CD4-positive, CD25-positive, alpha-beta regulatory T cell (primary cell): ENCODE measurements around the gene CLDND2. TPM values are rescaled to one million over a fixed set of nuclear protein-coding genes. Genes with fewer than 3 reads are reported as not detected.
A peak's percentile ranks its signal among the peaks of the same experiment; 100 is the strongest.

Source experiments
- ATAC-seq, 2 donors: fragments of 150-1000 bp; cut with Tn5 transposase; one replicate each; pipeline ENCODE4 v1.10.0; 2021; ENCODE audit warnings: low read depth in 2 of 2, moderate number of reproducible peaks in 2 of 2, moderate library complexity in 1 of 2
- DNase-seq, 3 donors: peaks; one replicate each; pipeline versions ENCODE4 v3.0.0 to v3.0.0-alpha.2; 2012 to 2022; ENCODE audit warnings: mixed read lengths in 1 of 3
- H3K27ac ChIP-seq: one replicate; pipeline ENCODE4 v1.7.0; 2013; ENCODE audit warnings: mild to moderate bottlenecking, low read length; ENCODE audit not compliant: insufficient read depth, poor library complexity, severe bottlenecking
- H3K27me3 ChIP-seq: one replicate; pipeline ENCODE4 v1.7.0; 2013; ENCODE audit warnings: low read length; ENCODE audit not compliant: control insufficient read depth, insufficient read depth
- H3K36me3 ChIP-seq: one replicate; pipeline ENCODE4 v1.7.0; 2013; ENCODE audit warnings: mild to moderate bottlenecking, low read length, moderate library complexity; ENCODE audit not compliant: control insufficient read depth, insufficient read depth
- H3K4me1 ChIP-seq: 2 replicates; pipeline ENCODE4 v1.7.0; 2013; ENCODE audit warnings: mild to moderate bottlenecking, low read length; ENCODE audit not compliant: insufficient read depth, control insufficient read depth, poor library complexity, severe bottlenecking
- H3K4me3 ChIP-seq: one replicate; pipeline ENCODE4 v1.7.0; 2013; ENCODE audit warnings: low read depth, mild to moderate bottlenecking, low read length, moderate library complexity
- H3K9me3 ChIP-seq, 2 experiments: 1 replicate in 1 of 2; 2 replicates in 1 of 2; pipeline ENCODE4 v1.7.0; 2013; ENCODE audit warnings: low read length in 2 of 2, mild to moderate bottlenecking in 1 of 2, moderate library complexity in 1 of 2; ENCODE audit not compliant: control insufficient read depth in 2 of 2
- H3K27ac Mint-ChIP-seq, 3 donors: one replicate each; pipeline ENCODE4 v1.8.0; 2020 to 2022; ENCODE audit warnings: mild to moderate bottlenecking in 3 of 3, mixed read lengths in 3 of 3, moderate library complexity in 2 of 3
- H3K27me3 Mint-ChIP-seq: one replicate; pipeline ENCODE4 v1.8.0; 2022; ENCODE audit warnings: mild to moderate bottlenecking, mixed read lengths
- H3K36me3 Mint-ChIP-seq: one replicate; pipeline ENCODE4 v1.8.0; 2020; ENCODE audit warnings: mixed read lengths
- H3K4me1 Mint-ChIP-seq, 4 donors: one replicate each; pipeline ENCODE4 v1.8.0; 2020 to 2022; ENCODE audit warnings: mixed read lengths in 4 of 4, mild to moderate bottlenecking in 1 of 4
- H3K4me3 Mint-ChIP-seq, 4 donors: one replicate each; pipeline ENCODE4 v1.8.0; 2020 to 2022; ENCODE audit warnings: mild to moderate bottlenecking in 4 of 4, mixed read lengths in 4 of 4, moderate library complexity in 3 of 4
- H3K9me3 Mint-ChIP-seq, 7 donors: one replicate each; pipeline ENCODE4 v1.8.0; 2020 to 2022; ENCODE audit warnings: mixed read lengths in 7 of 7, mild to moderate bottlenecking in 3 of 7, moderate library complexity in 2 of 7
- polyA plus RNA-seq, 4 donors: library from polyadenylated mRNA; unstranded; fragments of 300-500 nt; fragmentation: Illumina TruSeq; gene quantifications; one replicate each; pipeline ENCODE4 v1.2.3, GENCODE V29; 2021
- total RNA-seq: library from RNA; stranded (reverse); gene quantifications from one replicate; pipeline ENCODE4 v1.2.3, GENCODE V29; 2022

Gene CLDND2
- total and polyA plus RNA-seq, 5 donors from 2014 or later, result 0.41 TPM; not detected in 4

GRCh38 chr19:51394050-51394836 lies 25.4 kb upstream of the CLDND2 start:
- peak overlapping the region; percentile 94 for H3K4me3 ChIP-seq
- no peaks in the 10 kb centered on the region for H3K36me3 Mint-ChIP-seq
- H3K27ac ChIP-seq, result peak overlapping the region; percentile 59
- no peaks in the 10 kb centered on the region for H3K9me3 ChIP-seq
- peak overlapping the region; percentile 80 to 91 (median 88) for H3K27ac Mint-ChIP-seq
- peaks cover 0 to 2% (median 0%) of the 10 kb centered on the region in 7 donors for H3K9me3 Mint-ChIP-seq
- H3K27me3 ChIP-seq, result no peaks in the 10 kb centered on the region
- H3K4me1 Mint-ChIP-seq, result peaks cover 10 to 30% (median 16%) of the 10 kb centered on the region in 4 donors
- peak overlapping the region; percentile 74 to 94 (median 88) for H3K4me3 Mint-ChIP-seq
- ATAC-seq, result peak; percentile 96 to 97
- DNase-seq, result peak; percentile 83 to 99 (median 91)
- peaks cover 7% of the 10 kb centered on the region for H3K4me1 ChIP-seq
- no peaks in the 10 kb centered on the region for H3K36me3 ChIP-seq
- no peaks in the 10 kb centered on the region for H3K27me3 Mint-ChIP-seq

GRCh38 chr19:51392701-51393100 lies 23.9 kb upstream of the CLDND2 start:
- no peaks in the 10 kb centered on the region for H3K27me3 ChIP-seq
- ATAC-seq (no peak), DNase-seq (no peak)
- H3K27ac ChIP-seq, result no peak overlapping the region
- Mint-ChIP-seq H3K27me3 (no peaks in the 10 kb centered on the region), H3K36me3 (no peaks in the 10 kb centered on the region), H3K4me1 (peaks cover 6 to 22% (median 14%) of the 10 kb centered on the region in 4 donors), H3K27ac (peak overlapping the region in 1 of 3 donors; percentile 25), H3K4me3 (peak overlapping the region in 1 of 4 donors; percentile 75), H3K9me3 (peaks cover 0 to 2% (median 0%) of the 10 kb centered on the region in 7 donors)
- H3K9me3 ChIP-seq, result no peaks in the 10 kb centered on the region
- H3K4me3 ChIP-seq, result no peak overlapping the region
- H3K4me1 ChIP-seq, result peaks cover 7% of the 10 kb centered on the region
- no peaks in the 10 kb centered on the region for H3K36me3 ChIP-seq

DNA sequence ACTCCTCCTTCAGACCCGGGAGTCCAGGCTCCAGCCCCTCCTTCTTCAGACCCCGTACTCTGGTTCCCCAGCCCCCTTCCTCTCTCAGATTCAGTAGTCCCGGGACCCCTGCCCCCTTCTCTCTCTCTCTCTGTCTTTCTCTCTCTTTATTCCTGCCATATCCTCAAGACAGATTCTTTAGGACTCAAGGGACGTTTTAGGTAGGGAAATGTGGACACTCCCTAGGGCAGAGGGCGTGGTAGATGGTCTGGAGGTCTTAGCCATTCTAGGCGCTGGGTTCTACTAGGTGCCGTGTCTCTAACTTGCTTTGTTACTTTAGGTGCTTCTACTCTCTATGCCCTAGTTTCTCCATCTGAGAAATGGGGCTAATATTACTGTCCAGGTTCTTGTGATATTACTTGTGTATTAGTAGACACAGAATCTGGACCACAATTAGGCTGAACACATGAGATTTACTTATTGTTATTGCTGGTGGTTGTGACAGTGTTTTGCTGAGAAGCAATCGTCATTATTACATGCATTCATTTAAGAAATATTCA lies 22.3 kb upstream of the CLDND2 start:
- Mint-ChIP-seq H3K27me3 (no peaks in the 10 kb centered on the region), H3K9me3 (no peaks in the 10 kb centered on the region), H3K36me3 (no peaks in the 10 kb centered on the region), H3K4me3 (peak overlapping the region in 1 of 4 donors; percentile 81), H3K27ac (no peak overlapping the region), H3K4me1 (peaks cover 6 to 22% (median 13%) of the 10 kb centered on the region in 4 donors)
- Histone ChIP-seq H3K4me1 (peaks cover 7% of the 10 kb centered on the region), H3K27ac (no peak overlapping the region), H3K27me3 (no peaks in the 10 kb centered on the region), H3K36me3 (no peaks in the 10 kb centered on the region), H3K4me3 (no peak overlapping the region), H3K9me3 (no peaks in the 10 kb centered on the region)
- DNase-seq, result no peak
- ATAC-seq, result no peak

GRCh38 chr19:51389143-51389542 lies 20.3 kb upstream of the CLDND2 start:
- no peak for ATAC-seq
- Mint-ChIP-seq H3K27ac (no peak overlapping the region), H3K36me3 (no peaks in the 10 kb centered on the region), H3K4me1 (peaks cover 3 to 13% (median 7%) of the 10 kb centered on the region in 4 donors), H3K9me3 (no peaks in the 10 kb centered on the region), H3K27me3 (no peaks in the 10 kb centered on the region), H3K4me3 (no peak overlapping the region)
- DNase-seq, result no peak
- Histone ChIP-seq H3K27me3 (no peaks in the 10 kb centered on the region), H3K4me3 (no peak overlapping the region), H3K4me1 (no peaks in the 10 kb centered on the region), H3K9me3 (no peaks in the 10 kb centered on the region), H3K27ac (no peak overlapping the region), H3K36me3 (no peaks in the 10 kb centered on the region)

GRCh38 chr19:51387924-51388389 lies 19.2 kb upstream of the CLDND2 start, which contains the start of gene LIM2:
LIM2 (minus strand) TSS chr19:51387974; CDS start chr19:51387443, 531 bp downstream.
- Histone ChIP-seq H3K27me3 (no peaks in the 10 kb centered on the region), H3K4me3 (no peak within 1 kb of the TSS), H3K36me3 (no peaks in the 10 kb centered on the region), H3K4me1 (no peaks in the 10 kb centered on the region), H3K9me3 (no peaks in the 10 kb centered on the region), H3K27ac (no peak within 1 kb of the TSS)
- ATAC-seq (no peak), DNase-seq (no peak)
- Mint-ChIP-seq H3K27ac (no peak within 1 kb of the TSS), H3K4me3 (no peak within 1 kb of the TSS), H3K9me3 (no peaks in the 10 kb centered on the region), H3K4me1 (peaks cover 0 to 7% (median 3%) of the 10 kb centered on the region in 4 donors), H3K36me3 (no peaks in the 10 kb centered on the region), H3K27me3 (no peaks in the 10 kb centered on the region)

DNA sequence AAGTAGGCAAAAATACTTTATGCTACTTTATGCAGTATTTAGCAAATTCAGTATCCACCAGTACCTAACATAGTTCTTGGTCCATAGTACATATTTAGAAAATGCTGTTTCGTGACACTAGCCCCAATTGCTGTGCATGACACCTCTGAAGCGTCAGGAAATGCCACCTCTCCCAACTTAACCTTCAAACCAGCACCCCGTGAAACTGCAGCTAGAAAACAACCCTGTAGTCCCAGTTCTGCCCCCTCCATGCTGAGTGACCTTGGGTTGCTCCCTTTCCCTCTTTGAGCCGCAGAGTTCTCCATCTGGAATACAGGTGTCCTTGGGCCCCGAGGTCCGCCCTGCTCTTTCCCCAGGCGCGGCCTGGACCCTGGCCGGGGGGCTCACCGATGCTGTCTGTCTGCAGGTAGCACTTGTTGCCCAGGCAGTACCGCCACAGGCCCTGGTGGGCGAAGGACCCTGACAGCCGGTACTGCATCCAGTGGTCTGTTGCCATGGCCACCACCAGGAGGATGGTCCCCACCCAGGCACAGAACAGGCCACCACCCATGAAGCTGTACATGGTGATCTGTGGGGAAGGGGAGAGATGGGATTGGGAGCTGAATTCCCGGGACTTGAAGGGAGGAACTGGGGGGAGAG lies 18.2 kb upstream of the CLDND2 start:
- ATAC-seq (no peak), DNase-seq (no peak)
- Mint-ChIP-seq H3K9me3 (no peaks in the 10 kb centered on the region), H3K27ac (no peak overlapping the region), H3K36me3 (no peaks in the 10 kb centered on the region), H3K4me3 (no peak overlapping the region), H3K4me1 (peaks cover 0 to 7% (median 2%) of the 10 kb centered on the region in 4 donors), H3K27me3 (no peaks in the 10 kb centered on the region)
- Histone ChIP-seq H3K36me3 (no peaks in the 10 kb centered on the region), H3K4me3 (no peak overlapping the region), H3K9me3 (no peaks in the 10 kb centered on the region), H3K27me3 (no peaks in the 10 kb centered on the region), H3K4me1 (no peaks in the 10 kb centered on the region), H3K27ac (no peak overlapping the region)

GRCh38 chr19:51382004-51382403 lies 13.2 kb upstream of the CLDND2 start:
- no peaks in the 10 kb centered on the region for H3K27me3 ChIP-seq
- peaks cover 0 to 5% of the 10 kb centered on the region in 2 experiments for H3K9me3 ChIP-seq
- ATAC-seq (no peak), DNase-seq (no peak)
- no peak overlapping the region for H3K4me3 Mint-ChIP-seq
- peaks cover 0 to 2% (median 0%) of the 10 kb centered on the region in 4 donors for H3K4me1 Mint-ChIP-seq
- H3K4me1 ChIP-seq, result no peaks in the 10 kb centered on the region
- H3K9me3 Mint-ChIP-seq, result peaks cover 0 to 3% (median 0%) of the 10 kb centered on the region in 7 donors
- no peaks in the 10 kb centered on the region for H3K27me3 Mint-ChIP-seq
- H3K27ac ChIP-seq, result no peak overlapping the region
- no peaks in the 10 kb centered on the region for H3K36me3 ChIP-seq
- no peak overlapping the region for H3K27ac Mint-ChIP-seq
- H3K4me3 ChIP-seq, result no peak overlapping the region
- H3K36me3 Mint-ChIP-seq, result no peaks in the 10 kb centered on the region
